ENCODE data around the gene BAIAP3. TPM values are rescaled to one million over a fixed set of nuclear protein-coding genes. Genes with fewer than 3 reads are reported as not detected.

The BAIAP3 gene
- total RNA-seq, 2 experiments from 2014 or later: 0.83 to 1.6 TPM

DNA sequence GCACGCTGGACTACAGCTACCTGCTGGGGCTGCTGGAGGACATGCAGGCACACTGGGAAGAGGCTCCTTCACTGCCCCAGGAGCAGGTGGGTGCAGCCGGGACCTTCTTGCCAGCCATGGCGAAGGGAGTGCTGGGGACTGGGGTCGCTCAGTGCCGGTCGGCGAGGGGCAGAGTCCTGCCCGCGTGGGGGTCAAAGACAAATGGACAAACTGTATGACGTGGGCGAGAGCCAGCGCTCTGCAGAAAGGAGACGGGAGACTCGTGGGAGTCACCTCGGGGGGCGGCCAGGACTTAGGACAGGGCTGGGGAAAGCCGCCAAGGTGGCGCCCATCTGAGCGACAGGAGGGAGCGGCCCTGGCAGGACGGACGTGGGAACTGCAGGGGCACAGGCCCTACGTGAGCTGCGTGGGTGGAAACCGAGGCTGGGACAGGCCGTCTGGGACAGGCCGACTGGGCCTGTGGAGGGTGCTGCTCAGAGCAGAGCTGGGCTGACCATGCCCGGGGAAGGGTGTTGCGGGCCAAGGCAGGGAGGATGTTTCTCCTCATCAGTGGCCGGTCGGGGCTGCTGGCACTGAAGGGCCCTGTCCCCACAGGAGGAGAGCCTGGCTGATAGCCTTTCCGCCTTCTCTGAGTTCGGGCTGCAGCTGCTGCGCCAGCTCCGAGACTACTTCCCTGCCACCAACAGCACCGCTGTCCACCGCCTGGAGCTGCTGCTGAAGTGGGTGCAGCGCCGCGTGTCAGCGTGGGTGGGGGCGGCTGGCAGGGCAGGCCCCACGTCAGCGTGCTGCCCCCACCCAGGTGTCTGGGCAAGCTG lies 10.2 kb downstream of the BAIAP3 start:
- CTCF ChIA-PET: interaction anchor here (0.5 to 1.3 kb wide), 4 partner anchors 20 to 25 kb away, joined by 3 to 4 read pairs (median 4); no protein-coding TSS in a partner anchor
- Mint-ChIP-seq H3K4me3 (peak overlapping the region; percentile 67), H3K27me3 (no peaks in the 10 kb centered on the region), H3K9me3 (no peaks in the 10 kb centered on the region), H3K27ac (peak overlapping the region; percentile 36), H3K4me1 (peaks cover 17% of the 10 kb centered on the region), H3K36me3 (ENCODE audit: low read depth) (no peaks in the 10 kb centered on the region)
- no peak for DNase-seq
- POLR2A ChIA-PET: interaction anchor here (0.5 kb wide), 1 partner anchor 11 kb away, joined by 3 read pairs; no protein-coding TSS in a partner anchor

GRCh38 chr16:1344499-1344898 lies 11.1 kb downstream of the BAIAP3 start:
- Mint-ChIP-seq H3K27ac (no peak overlapping the region), H3K4me1 (peaks cover 17% of the 10 kb centered on the region), H3K36me3 (ENCODE audit: low read depth) (no peaks in the 10 kb centered on the region), H3K27me3 (no peaks in the 10 kb centered on the region), H3K9me3 (no peaks in the 10 kb centered on the region), H3K4me3 (no peak overlapping the region)
- DNase-seq: no peak
- CTCF ChIA-PET: interaction anchor here (0.9 to 1.3 kb wide), 3 partner anchors 12 to 25 kb away, joined by 3 to 4 read pairs (median 4); no protein-coding TSS in a partner anchor
- POLR2A ChIA-PET: no interaction called here

DNA sequence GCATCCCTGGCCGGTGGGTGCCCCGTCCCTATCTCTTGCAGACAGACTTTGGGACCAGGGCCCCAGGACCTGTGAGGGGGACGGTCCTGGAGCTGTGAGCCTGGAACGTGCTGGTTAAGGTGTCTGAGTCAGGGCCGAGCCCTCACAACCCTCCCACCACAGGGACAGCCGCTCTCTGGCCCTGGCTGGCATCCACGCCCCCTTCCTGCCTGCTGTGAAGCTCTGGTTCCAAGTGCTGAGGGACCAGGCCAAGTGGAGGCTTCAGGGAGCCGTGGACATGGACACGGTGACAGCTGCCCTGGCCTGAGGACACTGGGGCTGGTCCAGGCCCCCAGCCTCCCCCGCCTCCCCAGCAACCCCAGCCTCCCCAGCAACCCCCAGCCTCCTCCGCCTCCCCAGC lies 11.6 kb downstream of the BAIAP3 start:
- POLR2A ChIA-PET: no interaction called here
- no peak overlapping the region for H3K4me3 Mint-ChIP-seq
- no peaks in the 10 kb centered on the region for H3K36me3 Mint-ChIP-seq (ENCODE audit: low read depth)
- CTCF ChIA-PET: interaction anchor here (1.0 kb wide), 1 partner anchor 11 kb away, joined by 3 read pairs; no protein-coding TSS in a partner anchor
- DNase-seq: no peak
- no peaks in the 10 kb centered on the region for H3K27me3 Mint-ChIP-seq
- H3K4me1 Mint-ChIP-seq: peaks cover 19% of the 10 kb centered on the region
- no peak overlapping the region for H3K27ac Mint-ChIP-seq
- H3K9me3 Mint-ChIP-seq: no peaks in the 10 kb centered on the region

DNA sequence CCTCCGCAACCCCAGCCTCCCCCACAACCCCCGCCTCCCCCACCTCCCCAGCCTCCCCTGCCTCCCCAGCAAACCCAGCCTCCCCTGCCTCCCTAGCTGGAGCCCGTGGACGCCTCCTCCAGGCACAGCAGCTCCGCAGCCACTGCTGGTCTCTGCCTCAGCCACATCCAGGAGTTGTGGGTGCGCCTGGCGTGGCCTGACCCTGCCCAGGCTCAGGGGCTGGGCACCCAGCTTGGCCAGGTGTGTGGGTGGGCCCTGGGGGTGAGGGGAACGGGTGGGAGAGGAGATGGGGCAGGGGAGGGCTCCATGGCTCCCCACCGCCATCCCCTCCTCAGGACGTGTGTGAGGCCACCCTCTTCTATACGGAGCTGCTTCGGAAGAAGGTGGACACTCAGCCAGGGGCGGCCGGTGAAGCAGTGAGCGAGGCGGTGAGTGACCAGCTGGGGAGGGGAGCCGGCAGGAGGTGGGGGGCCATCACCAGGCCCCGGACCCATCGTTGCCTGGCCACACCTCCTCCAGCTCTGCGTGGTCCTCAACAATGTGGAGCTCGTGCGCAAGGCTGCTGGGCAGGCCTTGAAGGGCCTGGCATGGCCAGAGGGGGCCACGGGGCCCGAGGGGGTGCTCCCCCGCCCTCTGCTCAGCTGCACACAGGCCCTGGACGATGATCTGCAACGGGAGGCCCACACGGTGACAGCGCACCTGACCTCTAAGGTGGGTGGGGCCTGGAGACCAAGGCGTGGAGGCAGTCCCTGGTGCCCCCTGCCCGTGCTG lies 12.4 kb downstream of the BAIAP3 start:
- Mint-ChIP-seq H3K4me1 (peaks cover 24% of the 10 kb centered on the region), H3K27ac (no peak overlapping the region), H3K36me3 (ENCODE audit: low read depth) (no peaks in the 10 kb centered on the region), H3K4me3 (no peak overlapping the region), H3K27me3 (no peaks in the 10 kb centered on the region), H3K9me3 (no peaks in the 10 kb centered on the region)
- CTCF ChIA-PET: no interaction called here
- no peak for DNase-seq
- POLR2A ChIA-PET: no interaction called here

DNA sequence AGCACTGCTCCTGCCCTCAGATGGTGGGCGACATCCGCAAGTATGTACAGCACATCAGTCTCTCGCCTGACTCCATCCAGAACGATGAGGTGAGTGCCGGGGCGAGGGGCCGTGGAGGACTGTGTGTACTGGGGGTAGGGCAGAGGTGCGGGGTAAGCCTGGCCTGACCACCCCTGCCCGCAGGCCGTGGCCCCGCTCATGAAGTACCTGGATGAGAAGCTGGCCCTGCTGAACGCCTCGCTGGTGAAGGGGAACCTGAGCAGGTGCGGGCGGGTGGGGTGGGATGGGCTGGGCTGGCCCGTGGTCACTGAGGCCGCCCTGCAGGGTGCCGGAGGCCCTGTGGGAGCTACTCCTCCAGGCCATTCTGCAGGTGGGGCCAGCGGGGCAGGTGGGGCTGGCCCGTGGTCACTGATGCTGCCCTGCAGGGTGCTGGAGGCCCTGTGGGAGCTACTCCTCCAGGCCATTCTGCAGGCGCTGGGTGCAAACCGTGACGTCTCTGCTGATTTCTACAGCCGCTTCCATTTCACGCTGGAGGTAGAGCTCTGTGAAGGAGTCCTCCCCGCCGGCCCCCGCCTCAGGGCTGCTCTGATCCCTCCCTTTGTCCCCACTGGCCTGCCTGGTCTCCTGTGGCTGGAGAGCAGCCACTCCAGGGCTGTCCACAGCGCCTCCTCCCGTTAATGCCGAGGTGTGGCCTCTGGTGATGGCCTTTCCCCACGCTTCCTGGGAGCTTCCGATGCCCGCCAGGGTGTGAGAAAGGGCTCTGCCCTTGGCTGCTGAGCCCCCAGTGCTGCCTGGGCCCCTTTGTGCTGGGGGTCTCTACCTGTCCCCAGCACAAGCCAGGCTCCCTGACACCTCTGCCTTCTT lies 13.2 kb downstream of the BAIAP3 start:
- Mint-ChIP-seq H3K36me3 (ENCODE audit: low read depth) (no peaks in the 10 kb centered on the region), H3K27me3 (no peaks in the 10 kb centered on the region), H3K9me3 (no peaks in the 10 kb centered on the region), H3K4me3 (no peak overlapping the region), H3K4me1 (peaks cover 26% of the 10 kb centered on the region), H3K27ac (no peak overlapping the region)
- DNase-seq: no peak
- POLR2A ChIA-PET: no interaction called here
- CTCF ChIA-PET: interaction anchor here (0.6 to 2.0 kb wide), 2 partner anchors 17 to 360 kb away, joined by 3 to 5 read pairs; partner anchors contain the start of gene MAPK8IP3

DNA sequence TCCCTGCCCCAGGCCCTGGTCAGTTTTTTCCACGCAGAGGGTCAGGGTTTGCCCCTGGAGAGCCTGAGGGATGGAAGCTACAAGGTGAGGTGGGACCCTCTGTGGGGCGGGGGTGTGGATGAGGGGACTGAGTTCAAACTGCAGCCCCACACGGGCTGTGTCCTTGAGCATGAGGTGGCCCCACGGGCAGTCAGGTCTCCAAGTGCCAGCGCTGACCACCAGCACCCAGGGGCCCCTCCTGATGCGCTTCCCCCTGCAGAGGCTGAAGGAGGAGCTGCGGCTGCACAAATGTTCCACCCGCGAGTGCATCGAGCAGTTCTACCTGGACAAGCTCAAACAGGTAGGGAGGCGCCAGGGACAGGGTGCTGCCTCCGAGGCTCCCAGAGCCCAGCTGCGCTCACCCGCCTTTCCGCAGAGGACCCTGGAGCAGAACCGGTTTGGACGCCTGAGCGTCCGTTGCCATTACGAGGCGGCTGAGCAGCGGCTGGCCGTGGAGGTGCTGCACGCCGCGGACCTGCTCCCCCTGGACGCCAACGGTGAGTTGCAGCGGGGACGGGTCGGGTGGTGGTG lies 13.9 kb downstream of the BAIAP3 start:
- Mint-ChIP-seq H3K27me3 (no peaks in the 10 kb centered on the region), H3K9me3 (no peaks in the 10 kb centered on the region), H3K27ac (no peak overlapping the region), H3K4me3 (no peak overlapping the region), H3K4me1 (peaks cover 25% of the 10 kb centered on the region), H3K36me3 (ENCODE audit: low read depth) (no peaks in the 10 kb centered on the region)
- no peak for DNase-seq
- CTCF ChIA-PET: interaction anchor here (0.6 to 2.0 kb wide), 2 partner anchors 16 to 359 kb away, joined by 3 to 5 read pairs; partner anchors contain the start of gene MAPK8IP3
- POLR2A ChIA-PET: no interaction called here

DNA sequence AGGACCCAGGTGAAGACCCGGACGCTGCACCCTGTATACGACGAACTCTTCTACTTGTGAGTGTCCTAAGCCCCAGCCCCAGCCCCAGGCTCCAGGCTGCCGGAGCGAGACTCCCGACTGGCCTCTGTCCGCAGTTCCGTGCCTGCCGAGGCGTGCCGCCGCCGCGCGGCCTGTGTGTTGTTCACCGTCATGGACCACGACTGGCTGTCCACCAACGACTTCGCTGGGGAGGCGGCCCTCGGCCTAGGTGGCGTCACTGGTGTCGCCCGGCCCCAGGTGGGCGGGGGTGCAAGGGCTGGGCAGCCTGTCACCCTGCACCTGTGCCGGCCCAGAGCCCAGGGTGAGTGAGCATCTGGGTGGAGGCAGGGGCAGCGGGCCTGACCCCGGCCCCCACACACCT lies 14.5 kb downstream of the BAIAP3 start:
- DNase-seq: no peak
- Mint-ChIP-seq H3K9me3 (no peaks in the 10 kb centered on the region), H3K36me3 (ENCODE audit: low read depth) (no peaks in the 10 kb centered on the region), H3K27ac (no peak overlapping the region), H3K4me3 (no peak overlapping the region), H3K27me3 (no peaks in the 10 kb centered on the region), H3K4me1 (peaks cover 24% of the 10 kb centered on the region)
- ChIA-PET CTCF (interaction anchor here (1.0 to 2.0 kb wide), 2 partner anchors 15 to 101 kb away, joined by 3 to 5 read pairs; no protein-coding TSS in a partner anchor), POLR2A (no interaction called here)

GRCh38 chr16:1348441-1348840 lies 15.0 kb downstream of the BAIAP3 start:
- Mint-ChIP-seq H3K9me3 (no peaks in the 10 kb centered on the region), H3K36me3 (ENCODE audit: low read depth) (no peaks in the 10 kb centered on the region), H3K4me1 (peaks cover 24% of the 10 kb centered on the region), H3K4me3 (no peak overlapping the region), H3K27ac (no peak overlapping the region), H3K27me3 (no peaks in the 10 kb centered on the region)
- ChIA-PET CTCF (interaction anchor here (1.0 to 2.0 kb wide), 2 partner anchors 15 to 102 kb away, joined by 3 to 5 read pairs; no protein-coding TSS in a partner anchor), POLR2A (no interaction called here)
- DNase-seq: no peak

DNA sequence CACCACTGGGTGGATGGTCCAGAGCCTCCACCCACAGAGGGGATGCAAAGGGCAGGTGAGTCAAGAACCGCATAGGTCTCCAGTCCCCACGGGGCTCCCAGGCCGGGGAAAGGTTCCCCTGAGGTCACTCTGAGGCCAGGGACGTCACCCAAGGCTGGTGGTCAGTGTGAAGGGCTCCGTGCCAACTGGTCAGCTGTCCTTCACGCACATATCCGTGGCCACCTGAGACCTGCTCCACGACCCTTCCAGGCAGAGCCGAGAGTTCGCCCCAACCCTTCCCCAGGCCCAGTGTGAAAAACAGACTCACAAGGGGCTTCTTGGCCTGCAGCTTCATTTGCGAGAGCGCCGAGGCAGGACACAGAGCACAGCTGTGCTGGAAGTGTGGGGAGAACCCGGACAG lies 15.5 kb downstream of the BAIAP3 start:
- ChIA-PET CTCF (interaction anchor here (1.0 kb wide), 1 partner anchor 102 kb away, joined by 3 read pairs; no protein-coding TSS in a partner anchor), POLR2A (no interaction called here)
- H3K9me3 Mint-ChIP-seq: no peaks in the 10 kb centered on the region
- H3K4me1 Mint-ChIP-seq: peaks cover 27% of the 10 kb centered on the region
- H3K27me3 Mint-ChIP-seq: no peaks in the 10 kb centered on the region
- no peak overlapping the region for H3K4me3 Mint-ChIP-seq
- no peaks in the 10 kb centered on the region for H3K36me3 Mint-ChIP-seq (ENCODE audit: low read depth)
- peak overlapping the region; percentile 13 for H3K27ac Mint-ChIP-seq
- no peak for DNase-seq

DNA sequence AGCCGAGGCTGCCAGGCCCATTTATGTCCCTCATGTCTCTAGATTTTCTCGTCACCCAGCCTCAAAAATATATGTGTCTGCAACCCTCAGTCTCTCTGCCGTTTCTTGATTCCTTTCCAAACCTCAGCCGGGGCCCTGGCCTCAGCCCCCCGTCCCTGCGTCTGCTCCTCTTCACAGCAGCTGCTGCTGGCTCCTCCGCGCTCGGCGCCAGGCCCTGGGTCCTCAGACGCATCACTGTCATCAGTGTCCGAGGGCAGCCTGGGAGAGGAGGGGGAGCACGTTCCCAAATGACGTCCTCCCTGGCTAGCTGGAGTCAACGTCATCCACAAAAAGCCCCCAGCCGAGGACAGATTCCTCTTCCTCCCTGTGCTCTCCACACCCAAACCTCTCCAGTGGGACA lies 15.9 kb downstream of the BAIAP3 start:
- DNase-seq: no peak
- ChIA-PET CTCF (no interaction called here), POLR2A (no interaction called here)
- H3K36me3 Mint-ChIP-seq (ENCODE audit: low read depth): no peaks in the 10 kb centered on the region
- no peaks in the 10 kb centered on the region for H3K9me3 Mint-ChIP-seq
- H3K4me3 Mint-ChIP-seq: no peak overlapping the region
- no peaks in the 10 kb centered on the region for H3K27me3 Mint-ChIP-seq
- peaks cover 30% of the 10 kb centered on the region for H3K4me1 Mint-ChIP-seq
- H3K27ac Mint-ChIP-seq: peak overlapping the region; percentile 13

DNA sequence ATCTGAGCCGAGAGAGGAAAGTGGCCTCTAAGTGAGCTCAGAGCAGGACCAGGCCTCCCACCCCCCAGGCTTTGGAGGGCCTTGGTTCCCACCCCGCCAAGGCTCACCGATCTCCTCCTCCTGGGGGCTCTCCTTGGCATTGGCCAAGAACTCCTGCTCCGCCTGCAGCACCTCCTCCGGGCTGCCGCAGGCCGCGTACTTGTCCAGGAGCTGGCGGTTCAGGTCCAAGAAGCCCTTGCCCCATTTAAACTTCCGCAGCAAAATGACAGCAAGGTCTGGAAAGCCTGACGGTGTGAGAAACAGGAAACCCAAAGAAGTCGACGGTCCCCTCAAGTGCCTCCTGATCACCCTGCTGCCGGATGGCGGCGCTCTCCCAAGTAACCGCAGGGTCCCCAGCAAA lies 16.5 kb downstream of the BAIAP3 start:
- H3K9me3 Mint-ChIP-seq: no peaks in the 10 kb centered on the region
- CTCF ChIA-PET: interaction anchor here (1.2 to 1.5 kb wide), 2 partner anchors 12 to 14 kb away, joined by 3 to 8 read pairs; no protein-coding TSS in a partner anchor

GRCh38 chr16:1350691-1351090 lies 17.2 kb downstream of the BAIAP3 start:
- no peak overlapping the region for H3K27ac Mint-ChIP-seq
- CTCF ChIA-PET: interaction anchor here (1.2 to 1.5 kb wide), 3 partner anchors 13 to 15 kb away, joined by 3 to 8 read pairs (median 3); no protein-coding TSS in a partner anchor
- no peaks in the 10 kb centered on the region for H3K9me3 Mint-ChIP-seq
- H3K36me3 Mint-ChIP-seq (ENCODE audit: low read depth): no peaks in the 10 kb centered on the region
- POLR2A ChIA-PET: no interaction called here
- no peak for DNase-seq
- no peaks in the 10 kb centered on the region for H3K27me3 Mint-ChIP-seq
- peaks cover 36% of the 10 kb centered on the region for H3K4me1 Mint-ChIP-seq
- H3K4me3 Mint-ChIP-seq: peak overlapping the region; percentile 76

More for the DNA sequence above, 16.5 kb downstream of the BAIAP3 start:
- H3K27me3 Mint-ChIP-seq: no peaks in the 10 kb centered on the region
- no peaks in the 10 kb centered on the region for H3K36me3 Mint-ChIP-seq (ENCODE audit: low read depth)
- H3K27ac Mint-ChIP-seq: no peak overlapping the region
- H3K4me1 Mint-ChIP-seq: peaks cover 32% of the 10 kb centered on the region
- POLR2A ChIA-PET: no interaction called here
- DNase-seq: no peak
- H3K4me3 Mint-ChIP-seq: peak overlapping the region; percentile 76

All from activated CD4-positive, alpha-beta T cell treated with anti-CD3 and anti-CD28 coated beads, Interleukin-2, amount 10 ng/mL, durations not matched to agents 7 days and 5 days (primary cell).